ENCODE results near the gene PFN3.

PFN3 gene

GRCh38 chr5:177437623-177438022, 37.2 kb upstream of the PFN3 start:
- no peak for DNase-seq (ENCODE audit: low spot score)

- no peak for DNase-seq (ENCODE audit: low spot score)
Observed at GRCh38 chr5:177435847-177436536, 35.5 kb upstream of the PFN3 start.

- no peak for DNase-seq (ENCODE audit: low spot score)
Observed at GRCh38 chr5:177434942-177435738, 34.7 kb upstream of the PFN3 start.

- DNase-seq (ENCODE audit: low spot score): no peak
Observed at GRCh38 chr5:177434437-177434836, 34.0 kb upstream of the PFN3 start.

GRCh38 chr5:177433658-177434217, 33.3 kb upstream of the PFN3 start:
- no peak for DNase-seq (ENCODE audit: low spot score)

GRCh38 chr5:177432839-177433657, 32.6 kb upstream of the PFN3 start:
- no peak for DNase-seq (ENCODE audit: low spot score)

- no peak for DNase-seq (ENCODE audit: low spot score)
Observed at GRCh38 chr5:177432143-177432838, 31.8 kb upstream of the PFN3 start.

GRCh38 chr5:177431317-177432142, 31.1 kb upstream of the PFN3 start:
- peak; percentile 91 for DNase-seq (ENCODE audit: low spot score)

GRCh38 chr5:177430972-177431316, 30.5 kb upstream of the PFN3 start:
- DNase-seq (ENCODE audit: low spot score): peak; percentile 56

GRCh38 chr5:177430140-177430951, 29.9 kb upstream of the PFN3 start:
- peak; percentile 81 for DNase-seq (ENCODE audit: low spot score)

GRCh38 chr5:177429248-177430040, 29.0 kb upstream of the PFN3 start:
- peak; percentile 74 for DNase-seq (ENCODE audit: low spot score)

GRCh38 chr5:177428574-177429217, 28.2 kb upstream of the PFN3 start:
- DNase-seq (ENCODE audit: low spot score): no peak

GRCh38 chr5:177427919-177428573, 27.6 kb upstream of the PFN3 start:
- DNase-seq (ENCODE audit: low spot score): no peak

GRCh38 chr5:177427211-177427822, 26.9 kb upstream of the PFN3 start:
- no peak for DNase-seq (ENCODE audit: low spot score)

- peak; percentile 68 for DNase-seq (ENCODE audit: low spot score)
Observed at GRCh38 chr5:177426566-177427210, 26.2 kb upstream of the PFN3 start, which contains the start of gene GRK6. Gene GRK6 (plus strand): TSS chr5:177426676. CDS start chr5:177426846, 170 bp downstream.

- DNase-seq (ENCODE audit: low spot score): peak; percentile 100
Observed at GRCh38 chr5:177425801-177426565, 25.5 kb upstream of the PFN3 start.
